ENCODE measurements around the gene ZNF346.
A peak's percentile ranks its signal among the peaks of the same experiment; 100 is the strongest.

ZNF346 gene

DNA sequence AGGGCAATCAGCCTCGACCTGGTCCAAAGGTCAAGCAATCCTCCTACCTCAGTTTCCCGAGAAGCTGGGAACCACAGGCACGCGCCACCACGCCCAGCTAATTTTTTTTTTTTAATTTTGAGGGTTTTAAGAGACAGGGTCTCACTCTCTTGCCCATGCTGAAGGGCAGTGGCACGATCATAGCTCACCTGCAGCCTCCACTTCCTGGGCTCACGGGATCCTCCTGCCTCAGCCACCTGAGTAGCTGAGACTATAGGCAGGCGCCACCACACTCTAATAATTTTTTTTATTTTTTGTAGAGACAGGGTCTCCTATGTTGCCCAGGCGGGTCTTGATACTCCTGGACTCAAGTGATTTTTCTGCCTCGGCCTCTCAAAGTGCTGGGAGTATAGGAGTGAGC, 17.5 kb upstream of the ZNF346 start:
- H3K9me3 ChIP-seq (ENCODE audit: control insufficient read depth, insufficient read depth, low read depth, low read length) = no peaks in the 10 kb centered on the region
- POLR2A ChIA-PET = interaction anchor here (0.5 to 2.4 kb wide), 4 partner anchors 8 to 17 kb away, joined by 3 to 8 read pairs (median 5); partner anchors contain the start of gene ZNF346
- peaks cover 14% of the 10 kb centered on the region for H3K4me1 ChIP-seq (ENCODE audit: control insufficient read depth, insufficient read depth, low read length)
- peak overlapping the region; percentile 66 for H3K4me3 ChIP-seq (ENCODE audit: low read depth, low read length)
- no peaks in the 10 kb centered on the region; a peak in 1 of 3 replicates for H3K36me3 ChIP-seq (ENCODE audit: control insufficient read depth in 2 of 2, insufficient read depth in 1 of 2, low read length in 2 of 2)
- TF ChIP-seq ZNF623 (tag by site-specific recombination; IDR thresholded peaks at IDR 0.05) (no peak), ZNF121 (tag by site-specific recombination; IDR thresholded peaks at IDR 0.05) (0 out of 2 replicates have a peak, but pooled peaks have one; percentile 38), PATZ1 (tag by site-specific recombination; IDR thresholded peaks at IDR 0.05) (no peak)
- peak overlapping the region; percentile 83; the same call in 1 of the 2 replicates for H3K27ac ChIP-seq (ENCODE audit: extremely low read depth, low read depth, low read length)
- CTCF ChIA-PET = interaction anchor here (0.5 to 1.4 kb wide), 5 partner anchors 8 to 344 kb away, joined by 3 to 5 read pairs (median 3); no protein-coding TSS in a partner anchor

GRCh38 chr5:177005619-177006264, 16.8 kb upstream of the ZNF346 start:
- POLR2A ChIA-PET = interaction anchor here (0.5 to 2.4 kb wide), 5 partner anchors 8 to 20 kb away, joined by 3 to 8 read pairs (median 6); partner anchors contain the start of gene ZNF346
- TF ChIP-seq ZNF837 (tag by site-specific recombination; IDR thresholded peaks at IDR 0.05) (0 out of 2 replicates have a peak, but pooled peaks have one; percentile 12), SP3 (tag by site-specific recombination; IDR thresholded peaks at IDR 0.05) (no peak), SETDB1 (IDR thresholded peaks at IDR 0.05; ENCODE audit: insufficient read length, low read length) (no peak), ZSCAN16 (tag by site-specific recombination; IDR thresholded peaks at IDR 0.05) (0 out of 2 replicates have a peak, but pooled peaks have one; percentile 44), EGR2 (tag by site-specific recombination; IDR thresholded peaks at IDR 0.05; ENCODE audit: low read depth) (no peak), ZNF184 (tag by site-specific recombination; IDR thresholded peaks at IDR 0.05) (0 out of 2 replicates have a peak, but pooled peaks have one; percentile 10), ZNF660 (tag by site-specific recombination; IDR thresholded peaks at IDR 0.05) (0 out of 2 replicates have a peak, but pooled peaks have one; percentile 38), CTCF (tag by site-specific recombination; IDR thresholded peaks at IDR 0.05) (0 out of 2 replicates have a peak, but pooled peaks have one; percentile 35), TRIM28 (IDR thresholded peaks at IDR 0.05; ENCODE audit: borderline replicate concordance, low read length) (no peak), ZNF558 (tag by site-specific recombination; IDR thresholded peaks at IDR 0.05) (no peak), ZNF600 (tag by site-specific recombination; IDR thresholded peaks at IDR 0.05) (peak; percentile 63), ZBTB48 (tag by site-specific recombination; IDR thresholded peaks at IDR 0.05) (peak; percentile 60; the same call in 1 of the 2 replicates), ZBTB8A (tag by site-specific recombination; IDR thresholded peaks at IDR 0.05) (peak; percentile 76), OVOL3 (tag by site-specific recombination; IDR thresholded peaks at IDR 0.05) (no peak; the same call in 1 of the 2 replicates), IKZF3 (tag by site-specific recombination; IDR thresholded peaks at IDR 0.05) (peak; percentile 5; the same call in 1 of the 2 replicates), ZIC2 (tag by site-specific recombination; IDR thresholded peaks at IDR 0.05) (peak; percentile 80)
- TF ChIP-seq, protein P1, sequence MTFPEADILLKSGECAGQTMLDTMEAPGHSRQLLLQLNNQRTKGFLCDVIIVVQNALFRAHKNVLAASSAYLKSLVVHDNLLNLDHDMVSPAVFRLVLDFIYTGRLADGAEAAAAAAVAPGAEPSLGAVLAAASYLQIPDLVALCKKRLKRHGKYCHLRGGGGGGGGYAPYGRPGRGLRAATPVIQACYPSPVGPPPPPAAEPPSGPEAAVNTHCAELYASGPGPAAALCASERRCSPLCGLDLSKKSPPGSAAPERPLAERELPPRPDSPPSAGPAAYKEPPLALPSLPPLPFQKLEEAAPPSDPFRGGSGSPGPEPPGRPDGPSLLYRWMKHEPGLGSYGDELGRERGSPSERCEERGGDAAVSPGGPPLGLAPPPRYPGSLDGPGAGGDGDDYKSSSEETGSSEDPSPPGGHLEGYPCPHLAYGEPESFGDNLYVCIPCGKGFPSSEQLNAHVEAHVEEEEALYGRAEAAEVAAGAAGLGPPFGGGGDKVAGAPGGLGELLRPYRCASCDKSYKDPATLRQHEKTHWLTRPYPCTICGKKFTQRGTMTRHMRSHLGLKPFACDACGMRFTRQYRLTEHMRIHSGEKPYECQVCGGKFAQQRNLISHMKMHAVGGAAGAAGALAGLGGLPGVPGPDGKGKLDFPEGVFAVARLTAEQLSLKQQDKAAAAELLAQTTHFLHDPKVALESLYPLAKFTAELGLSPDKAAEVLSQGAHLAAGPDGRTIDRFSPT (tag by site-specific recombination; IDR thresholded peaks at IDR 0.05) = peak; percentile 58
- Histone ChIP-seq H3K27ac (ENCODE audit: extremely low read depth, low read depth, low read length) (peak overlapping the region; percentile 83), H3K9me3 (ENCODE audit: control insufficient read depth, insufficient read depth, low read depth, low read length) (no peaks in the 10 kb centered on the region), H3K36me3 (ENCODE audit: control insufficient read depth in 2 of 2, insufficient read depth in 1 of 2, low read length in 2 of 2) (no peaks in the 10 kb centered on the region; a peak in 1 of 3 replicates), H3K4me1 (ENCODE audit: control insufficient read depth, insufficient read depth, low read length) (peaks cover 14% of the 10 kb centered on the region), H3K4me3 (ENCODE audit: low read depth, low read length) (peak overlapping the region; percentile 66)
- CTCF ChIA-PET = interaction anchor here (0.5 to 1.4 kb wide), 3 partner anchors 23 to 91 kb away, joined by 3 read pairs; no protein-coding TSS in a partner anchor

All from HEK293 (cell line).